K562 (cell line): ENCODE data around the gene LPIN1. TPM values are rescaled to one million over a fixed set of nuclear protein-coding genes. Genes with fewer than 3 reads are reported as not detected.

ENCODE experiments used
- ATAC-seq: fragments of 200-7000 bp; cut with Tn5 transposase; 3 replicates; pipeline ENCODE4 v1.9.1; 2020; ENCODE audit warnings: moderate library complexity
- BruUV-seq: library from RNA; stranded (reverse); fragments of 400-500 nt; replicated peaks from 2 replicates; lab custom pipeline; 2021; lab: Mats Ljungman, UMichigan
- CTCF ChIA-PET: fragments of 300-600 bp; formaldehyde crosslinking; extraction: SDS; loops from one replicate; lab custom pipeline; 2021; ENCODE audit warnings: low intra/inter-chr PET ratio; lab: Yijun Ruan, JAX
- POLR2A ChIA-PET: fragments of 300-600, 350-650 bp; sonication (Branson Sonifier 250); formaldehyde crosslinking; extraction: SDS; loops from one replicate; lab custom pipeline; 2021; ENCODE audit warnings: antibody characterized with exemption, inconsistent platforms; lab: Yijun Ruan, JAX
- DNase-seq, 4 experiments: peaks; one replicate each; pipeline versions ENCODE4 v3.0.0 to v3.0.0-alpha.2; 2011 to 2018; ENCODE audit warnings: low spot score in 3 of 4, mixed read lengths in 3 of 4; ENCODE audit errors: extremely low read depth in 1 of 4
- FAIRE-seq: peaks from 2 replicates; lab custom pipeline; 2011; peaks lifted over from hg19 to GRCh38; lab: Jason Lieb, UNC
- H2AFZ ChIP-seq: 2 replicates; pipeline ENCODE4 v1.6.0; 2011; ENCODE audit warnings: low read depth, low read length, control low read depth, inconsistent platforms
- H3K27ac ChIP-seq: fragments of 200-600 bp; 3 replicates; pipeline ENCODE4 v1.8.0; 2011; ENCODE audit warnings: low read depth, mild to moderate bottlenecking, control low read depth, inconsistent platforms, low read length, moderate library complexity, mixed read lengths; ENCODE audit errors: extremely low read depth
- H3K27me3 ChIP-seq, 2 experiments: fragments of 300-600 bp in 1 of 2; 2 replicates in 1 of 2; 3 replicates in 1 of 2; pipeline versions ENCODE4 v1.6.0 to v1.8.0; 2011; ENCODE audit warnings: inconsistent platforms in 2 of 2, low read length in 2 of 2, mild to moderate bottlenecking in 1 of 2, mixed read lengths in 1 of 2, moderate library complexity in 1 of 2; ENCODE audit not compliant: control insufficient read depth in 2 of 2, insufficient read depth in 2 of 2
- H3K36me3 ChIP-seq: fragments of 300-600 bp; 3 replicates; pipeline ENCODE4 v1.8.0; 2011; ENCODE audit warnings: mild to moderate bottlenecking, low read length, inconsistent platforms; ENCODE audit not compliant: control insufficient read depth, insufficient read depth
- H3K4me1 ChIP-seq, 2 experiments: fragments of 200-600 bp in 1 of 2; replicated peaks in 1 of 2; 2 replicates in 1 of 2; 3 replicates in 1 of 2; pipeline versions ENCODE4 v1.5.1 to v1.8.0; 2011; ENCODE audit warnings: inconsistent platforms in 2 of 2, low read length in 2 of 2, mild to moderate bottlenecking in 1 of 2, mixed read lengths in 1 of 2, moderate library complexity in 1 of 2; ENCODE audit not compliant: control insufficient read depth in 2 of 2, insufficient read depth in 2 of 2
- H3K4me2 ChIP-seq: 2 replicates; pipeline ENCODE4 v1.6.1; 2011; ENCODE audit warnings: low read length, control low read depth, inconsistent platforms, mixed read lengths; ENCODE audit not compliant: insufficient read depth
- H3K4me3 ChIP-seq: fragments of 200-600 bp; sonication (generic), shearing (Covaris generic); 2 replicates; pipeline ENCODE4 v1.5.1; 2016; ENCODE audit warnings: control low read depth, inconsistent platforms
- H3K79me2 ChIP-seq: fragments of 200-600 bp; 3 replicates; pipeline ENCODE4 v1.8.0; 2011; ENCODE audit warnings: low read length, inconsistent platforms; ENCODE audit not compliant: control insufficient read depth, insufficient read depth
- H3K9ac ChIP-seq, 2 experiments: 2 replicates each; pipeline versions ENCODE4 v1.6.0 to v1.6.1; 2011; ENCODE audit warnings: low read depth in 2 of 2, low read length in 2 of 2, control low read depth in 1 of 2, inconsistent platforms in 1 of 2, mild to moderate bottlenecking in 1 of 2, mixed read lengths in 1 of 2; ENCODE audit not compliant: insufficient read depth in 1 of 2
- H3K9me1 ChIP-seq: one replicate; pipeline ENCODE4 v1.6.0; 2011; ENCODE audit warnings: inconsistent platforms, mild to moderate bottlenecking, low read length, moderate library complexity; ENCODE audit not compliant: control insufficient read depth, insufficient read depth
- H3K9me3 ChIP-seq: replicated peaks from 2 replicates; pipeline ENCODE4 v1.5.1; 2011; ENCODE audit warnings: low read depth, low read length, inconsistent platforms; ENCODE audit not compliant: control insufficient read depth, insufficient read depth
- H4K20me1 ChIP-seq: replicated peaks from 2 replicates; pipeline ENCODE4 v1.6.1; 2011; ENCODE audit warnings: low read length, inconsistent platforms, mixed read lengths; ENCODE audit not compliant: control insufficient read depth, insufficient read depth
- BCL6 ChIP-seq: fragments of 250-450 bp; sonication (Bioruptor Pico); IDR thresholded peaks from 2 replicates; pipeline ENCODE4 v1.4.0; 2020
- CBX1 ChIP-seq: sonication (generic); IDR thresholded peaks from 2 replicates; pipeline ENCODE4 v1.6.1; 2016; ENCODE audit warnings: antibody characterized with exemption, low read depth, mild to moderate bottlenecking
- ERF ChIP-seq: fragments of 450-650 bp; formaldehyde crosslinking; IDR thresholded peaks from 2 replicates; pipeline ENCODE4 v1.4.0; 2020; ENCODE audit warnings: mild to moderate bottlenecking, mixed read lengths
- GATA2 ChIP-seq: sonication (generic); formaldehyde crosslinking; IDR thresholded peaks from 2 replicates; pipeline ENCODE4 v1.4.0; 2020; ENCODE audit warnings: mild to moderate bottlenecking, missing genetic modification reagents
- ILK ChIP-seq: fragments of 450-650 bp; IDR thresholded peaks from 2 replicates; pipeline ENCODE4 v1.6.1; 2016; ENCODE audit warnings: missing genetic modification characterization, low read depth, mild to moderate bottlenecking, missing compliant biosample characterization, moderate library complexity, borderline replicate concordance
- KDM5B ChIP-seq: fragments of 200-600 bp; sonication (generic); IDR thresholded peaks from 2 replicates; pipeline ENCODE4 v1.6.1; 2012; ENCODE audit warnings: low read depth, mild to moderate bottlenecking, moderate library complexity, low read length, control low read depth, inconsistent platforms; ENCODE audit not compliant: insufficient replicate concordance
- MYC ChIP-seq, 2 experiments: fragments of 250-450 bp in 1 of 2; sonication (Bioruptor Pico) in 1 of 2; IDR thresholded peaks; 2 replicates each; pipeline versions ENCODE4 v1.5.1 to v1.6.1; 2012 to 2021; ENCODE audit warnings: low read depth in 2 of 2, borderline replicate concordance in 1 of 2, improper control_type of control experiment in 1 of 2, low read length in 1 of 2, mild to moderate bottlenecking in 1 of 2, moderate library complexity in 1 of 2
- PHF8 ChIP-seq: fragments of 200-600 bp; sonication (generic); IDR thresholded peaks from 2 replicates; pipeline ENCODE4 v1.6.1; 2012; ENCODE audit warnings: mixed run types, mild to moderate bottlenecking, inconsistent platforms, low read length, moderate library complexity, borderline replicate concordance
- RBM39 ChIP-seq: fragments of 200-400 bp; formaldehyde crosslinking; optimal IDR thresholded peaks from 2 replicates; pipeline ENCODE3; 2018; ENCODE audit warnings: low read depth, low read length
- SIRT6 ChIP-seq: IDR thresholded peaks from one replicate; pipeline ENCODE4 v1.6.1; 2012; ENCODE audit warnings: low read depth, mild to moderate bottlenecking, control low read depth, inconsistent platforms, low read length, moderate library complexity
- ZNF174 ChIP-seq: fragments of 250-450 bp; sonication (Bioruptor Pico); IDR thresholded peaks from 2 replicates; pipeline ENCODE4 v1.4.0; 2020; ENCODE audit warnings: mild to moderate bottlenecking
- ZNF3 ChIP-seq: fragments of 250-450 bp; sonication (Bioruptor Pico); IDR thresholded peaks from 2 replicates; pipeline ENCODE4 v1.5.0; 2021; ENCODE audit warnings: mild to moderate bottlenecking, moderate library complexity
- ZNF384 ChIP-seq: IDR thresholded peaks from 2 replicates; pipeline ENCODE4 v1.6.1; 2012; ENCODE audit warnings: low read depth, low read length, improper control_type of control experiment
- WGBS: fragments of 100-300 bp; shearing (Covaris generic); methylation state at CpG from one replicate; pipeline ENCODE4 v1.1.6; 2016; ENCODE audit warnings: low coverage, mixed read lengths; ENCODE audit not compliant: insufficient coverage; ENCODE audit errors: missing lambda C conversion rate; 5-methylcytosine and 5-hydroxymethylcytosine counted together
- in situ Hi-C: fragments of 300-500 bp; cut with MboI; formaldehyde crosslinking; loops from 4 replicates; pipeline ENCODE4 v1.15.0; 2018; ENCODE audit warnings: inconsistent platforms, mixed read lengths
- intact Hi-C: fragments of 100-400 bp; cut with micrococcal nuclease; formaldehyde crosslinking; loops from 2 replicates; pipeline ENCODE4 v1.14.2; 2022
- polyA plus RNA-seq, 8 experiments: library from polyadenylated mRNA; depleted of rRNA in 4 of 8; stranded (reverse) in 5 of 8; unstranded in 3 of 8; fragments of >200 nt; fragmentation: Nextera tagmentation in 2 of 8; fragmentation: Illumina TruSeq in 1 of 8; extraction: Ambion mirVana in 2 of 8; extraction: Trizol in 1 of 8; gene quantifications; 2 replicates each; pipeline versions ENCODE4 v1.2.1 to v1.2.3, GENCODE V29; 2011 to 2014; ENCODE audit warnings: inconsistent platforms in 1 of 8, missing spikeins in 1 of 8
- total RNA-seq, 7 experiments: library from RNA; depleted of rRNA in 6 of 7; stranded (reverse); fragments of >200 nt in 6 of 7; fragmentation: Illumina TruSeq in 2 of 7; extraction: Trizol in 2 of 7; gene quantifications; 2 replicates each; pipeline versions ENCODE4 v1.2.1 to v1.2.3, GENCODE V29; 2011 to 2021; ENCODE audit warnings: low replicate concordance in 1 of 7
- TF ChIP-seq, protein P1 (sequence below): fragments of 450-650 bp; IDR thresholded peaks from 2 replicates; pipeline ENCODE4 v1.6.1; 2017; ENCODE audit warnings: antibody characterized with exemption, mild to moderate bottlenecking
- TF ChIP-seq, protein P2 (sequence below): fragments of 450-650 bp; IDR thresholded peaks from 2 replicates; pipeline ENCODE4 v1.6.1; 2016
- TF ChIP-seq, protein P3 (sequence below): fragments of 200-800 bp; sonication (Bioruptor generic); IDR thresholded peaks from 2 replicates; pipeline ENCODE4 v1.6.1; 2017; ENCODE audit warnings: missing genetic modification characterization, missing compliant biosample characterization

Gene LPIN1
- total and polyA plus RNA-seq, 9 of the 15 experiments (the other 6 are each of a cell fraction or from before 2014, with no cell fraction given) = 9.2 to 84.0 (median 27.8) TPM

DNA sequence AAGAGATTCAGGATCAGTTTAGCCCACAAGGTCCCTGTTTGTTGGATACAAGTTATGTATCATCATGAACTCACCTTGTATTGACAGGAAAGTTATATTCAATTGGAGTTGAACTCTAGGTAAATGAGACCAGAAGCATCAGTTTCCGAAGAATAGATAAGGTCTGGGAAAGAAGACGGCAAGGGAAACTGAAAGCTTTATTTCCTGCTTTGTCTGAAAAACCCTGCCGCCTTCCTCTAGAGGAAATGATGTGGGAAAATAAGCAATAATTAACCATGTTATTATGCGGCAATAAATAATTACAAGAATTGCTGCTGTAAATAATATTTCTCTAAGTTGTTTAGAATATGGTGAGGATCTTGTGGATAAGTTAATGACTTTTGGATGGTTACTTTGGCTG lies 32.0 kb downstream of the LPIN1 start:
- in situ Hi-C loops = loop anchor here (25.0 kb wide), 1 partner anchor 291 kb away; no protein-coding TSS in a partner anchor
- Histone ChIP-seq H2AFZ (no peak overlapping the region), H3K9me1 (no peaks in the 10 kb centered on the region), H3K27ac (no peak overlapping the region), H3K4me2 (no peak overlapping the region), H3K4me1 (peaks cover 4 to 5% of the 10 kb centered on the region in 2 experiments), H3K79me2 (no peaks in the 10 kb centered on the region; the same call in 1 of the 3 replicates), H3K27me3 (no peaks in the 10 kb centered on the region), H3K9me3 (no peaks in the 10 kb centered on the region), H3K9ac (no peak overlapping the region), H3K4me3 (no peak overlapping the region), H4K20me1 (no peaks in the 10 kb centered on the region), H3K36me3 (peaks cover 84% of the 10 kb centered on the region)
- CTCF ChIA-PET = interaction anchor here (1.7 to 2.8 kb wide), 4 partner anchors 40 to 90 kb away, joined by 8 to 39 read pairs (median 26); no protein-coding TSS in a partner anchor
- DNase-seq (no peak), FAIRE-seq (no peak), ATAC-seq (no peak)
- POLR2A ChIA-PET = interaction anchor here (0.6 kb wide), 1 partner anchor 811 kb away, joined by 4 read pairs; no protein-coding TSS in a partner anchor
- BruUV-seq = no TSS peak
- no peak for TF ChIP-seq ILK (tag)
- TF ChIP-seq, protein P1, sequence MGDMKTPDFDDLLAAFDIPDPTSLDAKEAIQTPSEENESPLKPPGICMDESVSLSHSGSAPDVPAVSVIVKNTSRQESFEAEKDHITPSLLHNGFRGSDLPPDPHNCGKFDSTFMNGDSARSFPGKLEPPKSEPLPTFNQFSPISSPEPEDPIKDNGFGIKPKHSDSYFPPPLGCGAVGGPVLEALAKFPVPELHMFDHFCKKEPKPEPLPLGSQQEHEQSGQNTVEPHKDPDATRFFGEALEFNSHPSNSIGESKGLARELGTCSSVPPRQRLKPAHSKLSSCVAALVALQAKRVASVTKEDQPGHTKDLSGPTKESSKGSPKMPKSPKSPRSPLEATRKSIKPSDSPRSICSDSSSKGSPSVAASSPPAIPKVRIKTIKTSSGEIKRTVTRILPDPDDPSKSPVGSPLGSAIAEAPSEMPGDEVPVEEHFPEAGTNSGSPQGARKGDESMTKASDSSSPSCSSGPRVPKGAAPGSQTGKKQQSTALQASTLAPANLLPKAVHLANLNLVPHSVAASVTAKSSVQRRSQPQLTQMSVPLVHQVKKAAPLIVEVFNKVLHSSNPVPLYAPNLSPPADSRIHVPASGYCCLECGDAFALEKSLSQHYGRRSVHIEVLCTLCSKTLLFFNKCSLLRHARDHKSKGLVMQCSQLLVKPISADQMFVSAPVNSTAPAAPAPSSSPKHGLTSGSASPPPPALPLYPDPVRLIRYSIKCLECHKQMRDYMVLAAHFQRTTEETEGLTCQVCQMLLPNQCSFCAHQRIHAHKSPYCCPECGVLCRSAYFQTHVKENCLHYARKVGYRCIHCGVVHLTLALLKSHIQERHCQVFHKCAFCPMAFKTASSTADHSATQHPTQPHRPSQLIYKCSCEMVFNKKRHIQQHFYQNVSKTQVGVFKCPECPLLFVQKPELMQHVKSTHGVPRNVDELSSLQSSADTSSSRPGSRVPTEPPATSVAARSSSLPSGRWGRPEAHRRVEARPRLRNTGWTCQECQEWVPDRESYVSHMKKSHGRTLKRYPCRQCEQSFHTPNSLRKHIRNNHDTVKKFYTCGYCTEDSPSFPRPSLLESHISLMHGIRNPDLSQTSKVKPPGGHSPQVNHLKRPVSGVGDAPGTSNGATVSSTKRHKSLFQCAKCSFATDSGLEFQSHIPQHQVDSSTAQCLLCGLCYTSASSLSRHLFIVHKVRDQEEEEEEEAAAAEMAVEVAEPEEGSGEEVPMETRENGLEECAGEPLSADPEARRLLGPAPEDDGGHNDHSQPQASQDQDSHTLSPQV = no peak
- TF ChIP-seq MYC (IDR thresholded peaks at IDR 0.05; ENCODE audit: low read depth, low read length) = no peak
- no peak for TF ChIP-seq MYC (CRISPR knock-in tag; IDR thresholded peaks at IDR 0.05; ENCODE audit: borderline replicate concordance, low read depth)
- no peak for TF ChIP-seq ZNF174
- TF ChIP-seq ZNF384 = no peak
- TF ChIP-seq SIRT6 = no peak
- TF ChIP-seq, protein P2, sequence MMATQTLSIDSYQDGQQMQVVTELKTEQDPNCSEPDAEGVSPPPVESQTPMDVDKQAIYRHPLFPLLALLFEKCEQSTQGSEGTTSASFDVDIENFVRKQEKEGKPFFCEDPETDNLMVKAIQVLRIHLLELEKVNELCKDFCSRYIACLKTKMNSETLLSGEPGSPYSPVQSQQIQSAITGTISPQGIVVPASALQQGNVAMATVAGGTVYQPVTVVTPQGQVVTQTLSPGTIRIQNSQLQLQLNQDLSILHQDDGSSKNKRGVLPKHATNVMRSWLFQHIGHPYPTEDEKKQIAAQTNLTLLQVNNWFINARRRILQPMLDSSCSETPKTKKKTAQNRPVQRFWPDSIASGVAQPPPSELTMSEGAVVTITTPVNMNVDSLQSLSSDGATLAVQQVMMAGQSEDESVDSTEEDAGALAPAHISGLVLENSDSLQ = no peak
- TF ChIP-seq KDM5B = no peak
- TF ChIP-seq RBM39 = no peak
- no peak for TF ChIP-seq BCL6 (CRISPR knock-in tag)
- TF ChIP-seq PHF8 = no peak
- no peak for TF ChIP-seq ZNF3 (CRISPR knock-in tag)
- TF ChIP-seq GATA2 = no peak
- TF ChIP-seq, protein P3, sequence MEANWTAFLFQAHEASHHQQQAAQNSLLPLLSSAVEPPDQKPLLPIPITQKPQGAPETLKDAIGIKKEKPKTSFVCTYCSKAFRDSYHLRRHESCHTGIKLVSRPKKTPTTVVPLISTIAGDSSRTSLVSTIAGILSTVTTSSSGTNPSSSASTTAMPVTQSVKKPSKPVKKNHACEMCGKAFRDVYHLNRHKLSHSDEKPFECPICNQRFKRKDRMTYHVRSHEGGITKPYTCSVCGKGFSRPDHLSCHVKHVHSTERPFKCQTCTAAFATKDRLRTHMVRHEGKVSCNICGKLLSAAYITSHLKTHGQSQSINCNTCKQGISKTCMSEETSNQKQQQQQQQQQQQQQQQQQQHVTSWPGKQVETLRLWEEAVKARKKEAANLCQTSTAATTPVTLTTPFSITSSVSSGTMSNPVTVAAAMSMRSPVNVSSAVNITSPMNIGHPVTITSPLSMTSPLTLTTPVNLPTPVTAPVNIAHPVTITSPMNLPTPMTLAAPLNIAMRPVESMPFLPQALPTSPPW (CRISPR knock-in tag) = no peak
- no peak for TF ChIP-seq CBX1
- no peak for TF ChIP-seq ERF (CRISPR knock-in tag)
- 89% methylated on average over 4 of the region's 4 CpGs for WGBS
- intact Hi-C loops = loop anchor here (2.0 to 10.0 kb wide), 2 partner anchors 34 to 174 kb away; no protein-coding TSS in a partner anchor
